B cell (primary cell): ENCODE data around the gene MRTFB. TPM values are rescaled to one million over a fixed set of nuclear protein-coding genes. Genes with fewer than 3 reads are reported as not detected.

Source experiments
- ATAC-seq: fragments of 200-7000 bp; cut with Tn5 transposase; one replicate; pipeline ENCODE4 v1.10.0; 2021; ENCODE audit warnings: low read depth, mild to moderate bottlenecking, moderate number of reproducible peaks, moderate library complexity
- CTCF ChIA-PET: fragments of 350-600 bp; sonication (Branson Sonifier 250); formaldehyde crosslinking; loops from one replicate; lab custom pipeline; 2021; ENCODE audit warnings: antibody characterized with exemption, inconsistent platforms; lab: Charles Lee
- POLR2A ChIA-PET: fragments of 350-600 bp; sonication (Branson Sonifier 250); formaldehyde crosslinking; loops from one replicate; lab custom pipeline; 2021; ENCODE audit warnings: antibody characterized with exemption; lab: Charles Lee
- DNase-seq: peaks from one replicate; pipeline ENCODE4 v3.0.0; 2013
- H2AFZ ChIP-seq: 2 replicates; pipeline ENCODE4 v1.6.1; 2012; ENCODE audit warnings: mild to moderate bottlenecking, low read depth, low read length; ENCODE audit not compliant: insufficient read depth, poor library complexity, severe bottlenecking
- H3K27ac ChIP-seq, 2 donors: 1 replicate in 1 of 2; 2 replicates in 1 of 2; pipeline ENCODE4 v1.5.1; 2012 to 2013; ENCODE audit warnings: low read length in 2 of 2, mild to moderate bottlenecking in 2 of 2, moderate library complexity in 1 of 2
- H3K27me3 ChIP-seq, 4 experiments: fragments of 200-600 bp in 1 of 4; sonication (generic) in 1 of 4; replicated peaks in 1 of 4; 1 replicate in 2 of 4; 2 replicates in 2 of 4; pipeline versions ENCODE4 v1.6.1 to v1.7.0; 2013 to 2016; ENCODE audit warnings: low read length in 3 of 4, mild to moderate bottlenecking in 2 of 4, mixed read lengths in 1 of 4, moderate library complexity in 1 of 4; ENCODE audit not compliant: insufficient read depth in 4 of 4, control insufficient read depth in 3 of 4; ENCODE audit errors: control extremely low read depth in 1 of 4
- H3K36me3 ChIP-seq, 2 experiments: replicated peaks in 1 of 2; 1 replicate in 1 of 2; 2 replicates in 1 of 2; pipeline versions ENCODE4 v1.6.1 to v1.7.1; 2013; ENCODE audit warnings: low read length in 1 of 2; ENCODE audit not compliant: insufficient read depth in 2 of 2, control insufficient read depth in 1 of 2; ENCODE audit errors: control extremely low read depth in 1 of 2, extremely low read depth in 1 of 2
- H3K4me1 ChIP-seq, 2 donors: fragments of 200-600 bp in 1 of 2; sonication (generic) in 1 of 2; 1 replicate in 1 of 2; 2 replicates in 1 of 2; pipeline versions ENCODE4 v1.5.1 to v1.6.1; 2013 to 2017; ENCODE audit warnings: low read length in 2 of 2; ENCODE audit not compliant: control insufficient read depth in 2 of 2, insufficient read depth in 2 of 2
- H3K4me2 ChIP-seq: replicated peaks from 2 replicates; pipeline ENCODE3; 2012; ENCODE audit warnings: mild to moderate bottlenecking, low read depth, low read length; ENCODE audit not compliant: poor library complexity, severe bottlenecking
- H3K4me3 ChIP-seq, 5 experiments: fragments of 200-600 bp in 1 of 5; sonication (generic) in 1 of 5; 1 replicate in 3 of 5; 2 replicates in 2 of 5; pipeline versions ENCODE4 v1.5.1 to v1.7.0; 2011 to 2016; ENCODE audit warnings: low read length in 4 of 5, mild to moderate bottlenecking in 4 of 5, low read depth in 2 of 5, control low read depth in 1 of 5, moderate library complexity in 1 of 5; ENCODE audit not compliant: insufficient read depth in 1 of 5; ENCODE audit errors: control extremely low read depth in 1 of 5, extremely low read depth in 1 of 5
- H3K79me2 ChIP-seq: fragments of 200-600 bp; sonication (generic); one replicate; pipeline ENCODE4 v1.6.0; 2016; ENCODE audit warnings: low read length; ENCODE audit not compliant: control insufficient read depth, insufficient read depth
- H3K9ac ChIP-seq: fragments of 200-600 bp; sonication (generic); 2 replicates; pipeline ENCODE4 v1.6.1; 2017; ENCODE audit warnings: mild to moderate bottlenecking, low read length, moderate library complexity
- H3K9me3 ChIP-seq, 3 donors: one replicate each; pipeline versions ENCODE4 v1.6.1 to v1.7.1; 2013; ENCODE audit warnings: low read length in 2 of 3; ENCODE audit not compliant: control insufficient read depth in 2 of 3, insufficient read depth in 1 of 3; ENCODE audit errors: control extremely low read depth in 1 of 3
- H4K20me1 ChIP-seq: 2 replicates; pipeline ENCODE4 v1.6.0; 2012; ENCODE audit warnings: mild to moderate bottlenecking, low read length; ENCODE audit not compliant: insufficient read depth, control insufficient read depth, poor library complexity, severe bottlenecking
- H3K27ac Mint-ChIP-seq: one replicate; pipeline ENCODE4 v1.8.0; 2021; ENCODE audit warnings: mixed read lengths
- H3K27me3 Mint-ChIP-seq: one replicate; pipeline ENCODE4 v1.8.0; 2021; ENCODE audit warnings: mixed read lengths
- H3K4me1 Mint-ChIP-seq: one replicate; pipeline ENCODE4 v1.8.0; 2021; ENCODE audit warnings: mixed read lengths
- H3K4me3 Mint-ChIP-seq: one replicate; pipeline ENCODE4 v1.8.0; 2021; ENCODE audit warnings: mixed read lengths
- H3K9me3 Mint-ChIP-seq: one replicate; pipeline ENCODE4 v1.8.0; 2022; ENCODE audit warnings: mixed read lengths; ENCODE audit not compliant: insufficient read depth
- CTCF ChIP-seq: fragments of 200-600 bp; IDR thresholded peaks from one replicate; pipeline ENCODE4 v1.8.0; 2022; ENCODE audit warnings: antibody characterized with exemption, mild to moderate bottlenecking
- EZH2 ChIP-seq: IDR thresholded peaks from 2 replicates; pipeline ENCODE4 v1.6.1; 2012; ENCODE audit warnings: borderline replicate concordance, low read depth, mild to moderate bottlenecking, moderate library complexity, low read length; ENCODE audit not compliant: insufficient read depth, poor library complexity, severe bottlenecking
- WGBS: methylation state at CpG from one replicate; pipeline ENCODE4 v1.1.5; 2013; ENCODE audit warnings: missing lambda C conversion rate; ENCODE audit not compliant: insufficient coverage; 5-methylcytosine and 5-hydroxymethylcytosine counted together
- intact Hi-C: fragments of 100-400 bp; cut with micrococcal nuclease; formaldehyde crosslinking; loops from one replicate; pipeline ENCODE4 v1.10.0; 2022
- polyA plus RNA-seq: library from polyadenylated mRNA; depleted of rRNA; stranded (reverse); fragments of >200 nt; gene quantifications from 2 replicates; pipeline ENCODE4 v1.2.3, GENCODE V29; 2012
- total RNA-seq, 2 donors: library from RNA; stranded (reverse); fragments of 120-200 nt in 1 of 2; gene quantifications; 1 replicate in 1 of 2; 2 replicates in 1 of 2; pipeline versions ENCODE4 v1.2.3 to v1.2.4, GENCODE V29; 2013 to 2022

MRTFB gene
- total and polyA plus RNA-seq, 2 donors (not counting 1 experiment from before 2014, with no cell fraction given): 6.6 to 39.5 TPM

- Mint-ChIP-seq H3K27ac (no peak overlapping the region), H3K4me1 (no peaks in the 10 kb centered on the region), H3K9me3 (no peaks in the 10 kb centered on the region), H3K4me3 (no peak overlapping the region), H3K27me3 (no peaks in the 10 kb centered on the region)
- no peak for ATAC-seq
- WGBS: 80% methylated on average over 1 of the region's 3 CpGs
- Histone ChIP-seq H3K9me3 (no peaks in the 10 kb centered on the region), H3K4me1 (no peaks in the 10 kb centered on the region), H3K36me3 (peaks cover 4 to 7% of the 10 kb centered on the region in 2 experiments), H2AFZ (no peak overlapping the region), H3K27ac (no peak overlapping the region), H4K20me1 (no peaks in the 10 kb centered on the region), H3K9ac (no peak overlapping the region), H3K27me3 (no peaks in the 10 kb centered on the region), H3K4me3 (no peak overlapping the region), H3K79me2 (no peaks in the 10 kb centered on the region), H3K4me2 (no peak overlapping the region)
- TF ChIP-seq CTCF (no peak), EZH2 (no peak)
- intact Hi-C loops: no loop called here
- ChIA-PET POLR2A (no interaction called here), CTCF (no interaction called here)
- DNase-seq: no peak
Observed at GRCh38 chr16:14241631-14242030, 170.5 kb downstream of the MRTFB start.

GRCh38 chr16:14242769-14243168, 171.7 kb downstream of the MRTFB start:
- H3K79me2 ChIP-seq: no peaks in the 10 kb centered on the region
- DNase-seq: no peak
- no peaks in the 10 kb centered on the region for H3K4me1 ChIP-seq
- POLR2A ChIA-PET: no interaction called here
- intact Hi-C loops: no loop called here
- no peak overlapping the region for H3K9ac ChIP-seq
- no peaks in the 10 kb centered on the region for H4K20me1 ChIP-seq
- no peak overlapping the region for H2AFZ ChIP-seq
- Mint-ChIP-seq H3K4me1 (no peaks in the 10 kb centered on the region), H3K27me3 (no peaks in the 10 kb centered on the region), H3K4me3 (no peak overlapping the region), H3K9me3 (no peaks in the 10 kb centered on the region), H3K27ac (no peak overlapping the region)
- CTCF ChIA-PET: no interaction called here
- no peak for ATAC-seq
- H3K36me3 ChIP-seq: peaks cover 0 to 10% of the 10 kb centered on the region in 2 experiments
- H3K4me2 ChIP-seq: no peak overlapping the region
- no peaks in the 10 kb centered on the region for H3K27me3 ChIP-seq
- no peak overlapping the region for H3K27ac ChIP-seq
- no peak overlapping the region for H3K4me3 ChIP-seq
- no peaks in the 10 kb centered on the region for H3K9me3 ChIP-seq
- TF ChIP-seq CTCF (no peak), EZH2 (no peak)
- no CpG with 5 or more reads among the region's 3 CpGs for WGBS
